ENCODE measurements around the gene CDT1.

DNA sequence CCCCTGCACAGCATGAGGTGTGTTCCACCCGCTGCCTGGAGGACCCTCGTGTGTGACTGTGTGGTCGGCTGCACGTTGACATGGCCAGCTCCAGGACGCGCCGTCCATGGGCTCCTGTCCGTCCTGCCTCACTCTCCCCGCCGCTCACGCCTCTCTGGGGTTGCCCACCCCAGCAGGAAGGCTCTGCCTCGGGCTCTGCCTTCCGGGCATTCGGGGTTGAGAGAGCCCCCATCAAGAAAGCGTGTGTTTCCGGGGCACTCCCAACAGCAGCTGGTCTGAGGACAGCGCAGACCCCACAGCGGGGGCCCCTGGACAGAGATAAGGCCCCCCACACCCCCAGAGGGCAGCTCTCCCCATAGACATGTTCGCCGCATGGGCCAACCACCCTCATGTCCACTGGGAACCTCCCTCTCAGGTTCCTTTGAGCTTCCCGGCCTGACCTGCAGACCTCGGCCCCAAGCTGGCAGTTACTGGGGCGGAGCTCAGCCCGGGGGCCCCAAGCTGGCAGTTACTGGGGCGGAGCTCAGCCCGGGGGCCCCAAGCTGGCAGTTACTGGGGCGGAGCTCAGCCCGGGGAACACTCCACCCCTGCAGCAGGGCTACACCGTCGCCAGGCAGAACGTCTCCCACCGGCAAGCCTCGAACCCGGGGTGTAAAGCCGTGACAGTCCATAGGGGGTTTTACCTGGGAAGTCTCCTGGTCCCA is 10.2 kb upstream of the CDT1 start:
- TF ChIP-seq POLR2A (IDR thresholded peaks at IDR 0.05) (no peak), POLR2AphosphoS5 (IDR thresholded peaks at IDR 0.05) (no peak)
- TF ChIP-seq, protein P1, sequence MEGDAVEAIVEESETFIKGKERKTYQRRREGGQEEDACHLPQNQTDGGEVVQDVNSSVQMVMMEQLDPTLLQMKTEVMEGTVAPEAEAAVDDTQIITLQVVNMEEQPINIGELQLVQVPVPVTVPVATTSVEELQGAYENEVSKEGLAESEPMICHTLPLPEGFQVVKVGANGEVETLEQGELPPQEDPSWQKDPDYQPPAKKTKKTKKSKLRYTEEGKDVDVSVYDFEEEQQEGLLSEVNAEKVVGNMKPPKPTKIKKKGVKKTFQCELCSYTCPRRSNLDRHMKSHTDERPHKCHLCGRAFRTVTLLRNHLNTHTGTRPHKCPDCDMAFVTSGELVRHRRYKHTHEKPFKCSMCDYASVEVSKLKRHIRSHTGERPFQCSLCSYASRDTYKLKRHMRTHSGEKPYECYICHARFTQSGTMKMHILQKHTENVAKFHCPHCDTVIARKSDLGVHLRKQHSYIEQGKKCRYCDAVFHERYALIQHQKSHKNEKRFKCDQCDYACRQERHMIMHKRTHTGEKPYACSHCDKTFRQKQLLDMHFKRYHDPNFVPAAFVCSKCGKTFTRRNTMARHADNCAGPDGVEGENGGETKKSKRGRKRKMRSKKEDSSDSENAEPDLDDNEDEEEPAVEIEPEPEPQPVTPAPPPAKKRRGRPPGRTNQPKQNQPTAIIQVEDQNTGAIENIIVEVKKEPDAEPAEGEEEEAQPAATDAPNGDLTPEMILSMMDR (IDR thresholded peaks at IDR 0.05 in 8 of 11, conservative IDR thresholded peaks at IDR 0.05 in 3 of 11): no peak

All from spleen (tissue), 7 donors.